C4-2B (cell line): ENCODE data around the gene PDHX.
"Not testable (repeated sequence)": the region's sequence is repeated elsewhere in the genome, so short reads cannot be mapped to it uniquely, and the experiment has no call there.

ENCODE experiments used
- H3K27ac ChIP-seq: fragments of 450-650 bp; 2 replicates; pipeline ENCODE4 v1.5.1; 2017
- CTCF ChIP-seq: fragments of 450-650 bp; conservative IDR thresholded peaks from 2 replicates; pipeline ENCODE4 v1.5.1; 2017; ENCODE audit warnings: mild to moderate bottlenecking
- ZFX ChIP-seq: fragments of 450-650 bp; IDR thresholded peaks from 2 replicates; pipeline ENCODE4 v1.6.1; 2017

PDHX gene

GRCh38 chr11:34887260-34887659 lies 29.2 kb upstream of the PDHX start:
- TF ChIP-seq ZFX (no peak), CTCF (no peak)
- no peak overlapping the region for H3K27ac ChIP-seq

DNA sequence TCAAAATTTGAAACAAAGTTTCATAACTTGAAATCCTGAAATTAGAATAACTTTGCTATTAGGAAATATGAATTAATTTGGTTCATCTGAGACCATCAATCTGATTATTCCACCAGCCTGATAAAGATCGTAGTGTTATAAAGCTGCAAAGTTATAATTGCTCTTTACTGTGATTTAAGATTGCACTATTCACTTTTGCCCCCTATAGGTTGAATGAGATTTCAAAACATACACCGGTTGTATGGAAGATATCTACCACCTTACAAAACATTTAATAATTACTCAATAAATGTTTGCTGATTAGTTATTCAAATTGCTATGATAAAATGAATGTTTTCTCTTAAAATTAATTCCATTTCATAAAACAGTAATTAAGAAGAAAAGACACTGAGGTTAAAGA lies 26.3 kb upstream of the PDHX start:
- TF ChIP-seq CTCF, result peak; percentile 61
- no peak for TF ChIP-seq ZFX
- H3K27ac ChIP-seq, result no peak overlapping the region

DNA sequence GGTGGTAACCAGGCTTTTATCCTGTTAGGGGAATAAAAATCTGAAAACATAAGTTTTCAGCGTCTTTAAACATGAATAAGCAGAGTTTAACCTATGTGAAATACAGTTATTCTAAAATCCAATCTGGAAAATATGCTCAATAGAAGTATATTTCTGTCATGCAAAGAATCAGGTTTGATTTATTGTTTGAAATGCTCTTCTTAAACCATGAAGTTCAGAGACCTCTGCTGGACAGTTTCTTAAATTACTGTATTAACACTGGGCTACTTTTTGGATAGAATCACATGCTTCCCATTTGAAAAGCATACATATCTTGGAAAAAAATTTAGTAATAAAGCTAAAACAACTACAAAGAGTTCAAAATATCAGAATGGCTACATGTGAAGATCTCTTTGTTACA lies 25.6 kb upstream of the PDHX start:
- no peak overlapping the region for H3K27ac ChIP-seq
- TF ChIP-seq ZFX (no peak), CTCF (peak; percentile 61)

GRCh38 chr11:34891611-34892010 lies 24.8 kb upstream of the PDHX start:
- H3K27ac ChIP-seq, result no peak overlapping the region
- TF ChIP-seq CTCF (no peak), ZFX (no peak)

DNA sequence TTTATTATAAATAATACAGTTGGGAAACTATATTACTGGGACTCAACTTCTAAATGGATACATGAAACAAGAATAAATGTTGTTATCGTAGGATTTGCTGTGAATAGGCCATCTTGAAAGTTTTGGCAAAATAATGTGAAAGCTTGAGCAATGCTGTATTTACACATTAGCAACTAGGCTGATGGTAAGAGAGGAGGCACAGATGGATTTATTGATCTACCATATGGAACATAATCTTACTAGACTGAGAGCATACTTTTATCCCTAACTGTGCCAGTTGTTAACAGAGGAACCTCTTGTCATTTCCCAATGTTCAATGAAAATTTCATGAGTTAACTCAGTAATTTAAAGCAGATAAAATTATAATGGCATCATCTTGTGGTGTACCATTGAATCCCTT lies 23.0 kb upstream of the PDHX start:
- TF ChIP-seq CTCF (no peak), ZFX (no peak)
- H3K27ac ChIP-seq, result no peak overlapping the region

DNA sequence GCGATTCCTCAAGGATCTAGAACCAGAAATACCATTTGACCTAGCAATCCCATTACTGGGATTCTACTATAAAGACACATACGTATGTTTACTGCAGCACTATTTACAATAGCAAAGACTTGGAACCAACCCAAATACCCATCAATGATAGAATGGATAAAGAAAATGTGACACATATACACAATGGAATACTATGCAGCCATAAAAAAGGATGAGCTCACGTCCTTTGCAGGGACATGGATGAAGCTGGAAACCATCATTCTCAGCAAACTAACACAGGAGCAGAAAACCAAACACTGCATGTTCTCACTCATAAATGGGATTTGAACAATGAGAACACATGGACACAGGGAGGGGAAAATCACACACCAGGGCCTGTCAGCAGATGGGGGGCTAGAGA lies 20.2 kb upstream of the PDHX start:
- H3K27ac ChIP-seq, result not testable (repeated sequence)

DNA sequence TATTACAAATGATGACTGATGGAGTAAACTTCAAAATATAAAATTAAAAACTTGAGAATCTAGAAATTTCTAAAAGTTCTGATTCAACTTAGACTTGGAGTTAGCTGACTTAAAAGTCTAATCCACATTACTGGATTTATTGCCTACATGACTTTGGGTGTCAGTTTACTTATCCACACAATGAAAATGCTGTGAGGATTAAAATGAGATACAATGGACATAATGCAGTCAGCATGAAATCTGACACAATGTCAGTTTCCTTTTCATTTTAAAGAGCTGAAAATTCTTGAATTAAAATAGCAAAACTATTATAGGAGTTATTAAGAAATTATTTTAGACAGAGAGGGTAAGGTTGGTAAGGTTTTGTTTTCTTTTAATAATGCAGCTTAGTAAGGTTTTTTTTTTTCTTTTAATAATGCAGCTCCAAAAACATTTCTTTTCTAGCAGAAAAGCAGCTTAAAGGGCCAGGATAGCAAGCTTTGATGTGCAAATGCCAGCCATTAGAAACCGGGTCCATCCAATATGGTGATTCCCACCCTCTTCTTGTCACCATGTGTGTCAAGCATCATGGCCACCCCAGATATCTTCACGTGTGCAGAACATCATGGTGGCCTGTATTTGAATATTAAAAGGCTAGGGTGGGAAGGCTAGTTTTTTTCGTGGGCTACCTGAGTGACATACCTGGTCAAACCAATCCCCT lies 19.1 kb upstream of the PDHX start:
- H3K27ac ChIP-seq, result no peak overlapping the region
- TF ChIP-seq ZFX (no peak), CTCF (no peak)

DNA sequence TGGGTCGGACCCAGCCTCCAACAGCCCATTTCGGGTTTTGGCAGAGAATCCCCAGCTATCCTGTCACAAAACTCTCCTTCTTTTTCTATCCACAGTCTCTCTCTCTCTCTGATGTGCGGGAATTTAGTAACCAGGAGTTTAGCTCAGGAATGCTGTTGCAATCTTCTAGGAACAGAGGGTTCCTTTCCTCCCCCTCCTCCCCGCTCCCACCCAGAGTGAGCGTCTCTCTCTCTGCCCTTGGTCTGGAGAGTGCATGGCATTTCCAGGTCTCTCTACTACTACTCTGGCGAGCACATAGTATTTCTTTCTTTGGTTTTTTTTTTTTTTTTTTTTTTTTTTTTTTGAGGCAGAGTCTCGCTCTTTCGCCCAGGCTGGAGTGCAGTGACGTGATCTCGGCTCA lies 17.9 kb upstream of the PDHX start:
- TF ChIP-seq CTCF, result no peak
- TF ChIP-seq ZFX, result no peak
- no peak overlapping the region; the same call in 1 of the 2 replicates for H3K27ac ChIP-seq
